ENCODE data around the gene DDIT3. TPM values are rescaled to one million over a fixed set of nuclear protein-coding genes. Genes with fewer than 3 reads are reported as not detected.

DDIT3 gene
- total RNA-seq, 6 experiments from 2014 or later: 9.4 to 10.8 (median 10.2) TPM

DNA sequence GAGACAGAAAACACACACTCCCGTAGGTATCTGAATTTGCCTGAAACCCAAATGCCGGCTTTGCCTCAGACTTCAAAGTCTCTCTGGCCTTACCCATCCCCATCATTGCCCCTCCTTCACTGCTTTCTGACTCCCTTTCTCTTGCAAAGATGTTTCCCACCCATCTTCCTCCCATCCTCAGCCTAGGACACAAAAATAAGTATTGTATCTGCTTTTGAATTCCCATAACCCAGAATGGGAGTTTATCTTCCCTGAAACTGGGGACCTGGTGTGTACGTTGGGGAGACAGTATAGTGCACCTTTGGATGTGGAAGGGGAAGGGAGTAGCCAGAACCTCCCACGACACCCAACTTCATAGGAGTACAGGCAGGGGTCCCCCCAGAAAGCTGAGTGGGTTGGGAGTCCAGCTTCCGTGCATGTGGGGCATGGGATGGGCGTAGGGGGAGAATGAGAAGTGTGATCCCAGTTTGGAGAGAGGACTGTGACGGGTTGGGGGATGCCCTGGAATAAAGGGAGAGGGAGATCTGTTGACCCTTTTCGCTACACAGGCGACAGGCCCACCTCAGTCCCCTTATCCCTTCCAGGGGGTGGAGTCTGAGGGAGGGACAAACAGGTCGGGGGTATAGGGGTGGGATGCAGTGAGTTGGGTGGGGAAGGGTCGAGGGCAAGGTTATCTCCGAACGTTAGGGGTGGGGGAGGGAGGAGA is 29.0 kb upstream of the DDIT3 start:
- Mint-ChIP-seq H3K36me3 (ENCODE audit: low read depth) (peaks cover 21% of the 10 kb centered on the region), H3K9me3 (no peaks in the 10 kb centered on the region), H3K4me1 (ENCODE audit: low read depth) (peaks cover 65% of the 10 kb centered on the region), H3K4me3 (peak overlapping the region; percentile 87), H3K27me3 (ENCODE audit: insufficient read depth) (peaks cover 8% of the 10 kb centered on the region; the same call in 1 of the 2 replicates), H3K27ac (no peak overlapping the region)
- no peak for DNase-seq
- TF ChIP-seq, protein P1, sequence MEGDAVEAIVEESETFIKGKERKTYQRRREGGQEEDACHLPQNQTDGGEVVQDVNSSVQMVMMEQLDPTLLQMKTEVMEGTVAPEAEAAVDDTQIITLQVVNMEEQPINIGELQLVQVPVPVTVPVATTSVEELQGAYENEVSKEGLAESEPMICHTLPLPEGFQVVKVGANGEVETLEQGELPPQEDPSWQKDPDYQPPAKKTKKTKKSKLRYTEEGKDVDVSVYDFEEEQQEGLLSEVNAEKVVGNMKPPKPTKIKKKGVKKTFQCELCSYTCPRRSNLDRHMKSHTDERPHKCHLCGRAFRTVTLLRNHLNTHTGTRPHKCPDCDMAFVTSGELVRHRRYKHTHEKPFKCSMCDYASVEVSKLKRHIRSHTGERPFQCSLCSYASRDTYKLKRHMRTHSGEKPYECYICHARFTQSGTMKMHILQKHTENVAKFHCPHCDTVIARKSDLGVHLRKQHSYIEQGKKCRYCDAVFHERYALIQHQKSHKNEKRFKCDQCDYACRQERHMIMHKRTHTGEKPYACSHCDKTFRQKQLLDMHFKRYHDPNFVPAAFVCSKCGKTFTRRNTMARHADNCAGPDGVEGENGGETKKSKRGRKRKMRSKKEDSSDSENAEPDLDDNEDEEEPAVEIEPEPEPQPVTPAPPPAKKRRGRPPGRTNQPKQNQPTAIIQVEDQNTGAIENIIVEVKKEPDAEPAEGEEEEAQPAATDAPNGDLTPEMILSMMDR (IDR thresholded peaks at IDR 0.05): no peak

DNA sequence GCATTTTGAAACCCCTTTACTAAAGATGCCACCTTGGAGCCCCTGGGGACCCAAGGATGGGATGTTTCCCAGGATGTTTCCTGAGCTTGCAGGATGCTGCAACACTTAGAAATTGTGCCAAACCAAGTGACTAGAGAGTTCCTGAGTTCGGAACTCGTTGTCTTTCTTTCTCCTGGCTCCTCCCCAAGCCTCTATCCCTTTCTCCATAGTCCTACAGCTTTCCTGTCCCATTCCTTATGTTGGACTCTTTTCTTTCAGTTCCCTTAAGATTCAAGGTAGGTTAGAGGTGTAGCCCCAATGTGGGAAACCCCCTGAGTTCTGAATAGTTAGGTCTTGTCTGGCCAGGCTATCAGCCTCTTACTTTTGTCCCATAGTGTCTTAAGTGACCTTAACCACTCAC is 28.2 kb upstream of the DDIT3 start:
- H3K27ac Mint-ChIP-seq: no peak overlapping the region
- H3K9me3 Mint-ChIP-seq: no peaks in the 10 kb centered on the region
- no peak overlapping the region; the same call in 1 of the 2 replicates for H3K4me3 Mint-ChIP-seq
- H3K27me3 Mint-ChIP-seq (ENCODE audit: insufficient read depth): peaks cover 7% of the 10 kb centered on the region; the same call in 1 of the 2 replicates
- H3K4me1 Mint-ChIP-seq (ENCODE audit: low read depth): peaks cover 70% of the 10 kb centered on the region
- TF ChIP-seq, protein P1 (IDR thresholded peaks at IDR 0.05): no peak
- no peak for DNase-seq
- H3K36me3 Mint-ChIP-seq (ENCODE audit: low read depth): peaks cover 21% of the 10 kb centered on the region

DNA sequence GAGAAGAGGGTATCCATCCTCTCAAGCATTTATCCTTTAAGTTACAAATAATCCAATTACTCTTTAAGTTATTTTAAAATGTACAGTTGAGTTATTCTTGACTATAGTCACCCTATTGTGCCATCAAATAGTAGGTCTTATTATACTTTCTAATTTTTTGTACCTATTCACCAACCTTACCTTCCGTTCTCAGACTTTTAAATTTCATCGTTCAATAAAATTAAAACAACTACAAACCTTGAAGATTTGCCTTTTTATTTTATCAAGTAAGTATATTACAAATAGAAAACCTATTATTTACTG is 27.6 kb upstream of the DDIT3 start:
- TF ChIP-seq, protein P1 (IDR thresholded peaks at IDR 0.05): no peak
- H3K4me1 Mint-ChIP-seq (ENCODE audit: low read depth): peaks cover 67% of the 10 kb centered on the region
- H3K27me3 Mint-ChIP-seq (ENCODE audit: insufficient read depth): peaks cover 6% of the 10 kb centered on the region; the same call in 1 of the 2 replicates

DNA sequence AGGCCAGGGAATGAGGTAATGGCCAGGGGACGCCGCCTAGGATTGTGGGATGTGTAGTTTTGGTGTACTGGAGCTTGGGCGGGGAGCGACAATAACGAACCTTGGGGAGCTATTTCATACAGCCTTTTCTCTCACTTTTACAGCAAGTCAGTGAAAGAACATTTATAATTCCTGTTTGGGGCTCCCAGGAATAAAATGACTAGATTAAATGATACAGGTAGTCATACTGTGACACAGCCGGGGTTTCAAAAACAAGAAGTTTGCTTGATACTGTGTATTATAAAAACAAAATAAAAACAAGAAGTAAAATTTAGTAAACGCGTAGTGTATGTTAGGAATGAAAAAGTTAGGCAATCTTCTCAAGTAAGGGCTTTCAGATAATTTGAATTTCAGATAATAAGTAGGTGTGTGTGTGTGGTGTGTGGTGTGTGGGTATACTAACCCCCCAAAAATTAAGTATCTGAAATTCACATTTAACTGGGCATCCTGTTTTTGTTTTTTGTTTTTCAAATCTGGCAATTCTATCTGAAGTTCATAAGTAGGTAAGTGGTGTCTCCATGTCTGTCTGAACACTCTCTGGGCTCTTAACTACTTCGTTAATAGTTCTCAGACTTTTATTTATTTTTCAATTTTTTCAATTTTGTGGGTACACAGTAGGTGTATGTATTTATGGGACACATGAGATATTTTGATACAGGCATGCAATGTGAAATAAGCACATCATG is 27.1 kb upstream of the DDIT3 start:
- Mint-ChIP-seq H3K27ac (no peak overlapping the region), H3K27me3 (ENCODE audit: insufficient read depth) (peaks cover 6% of the 10 kb centered on the region; the same call in 1 of the 2 replicates), H3K36me3 (ENCODE audit: low read depth) (peaks cover 21% of the 10 kb centered on the region), H3K4me3 (peak overlapping the region; percentile 93), H3K9me3 (no peaks in the 10 kb centered on the region), H3K4me1 (ENCODE audit: low read depth) (peaks cover 62% of the 10 kb centered on the region)
- TF ChIP-seq, protein P1 (IDR thresholded peaks at IDR 0.05): no peak
- DNase-seq: no peak

More for the DNA sequence above, 27.6 kb upstream of the DDIT3 start:
- H3K36me3 Mint-ChIP-seq (ENCODE audit: low read depth): peaks cover 21% of the 10 kb centered on the region
- H3K4me3 Mint-ChIP-seq: no peak overlapping the region
- no peaks in the 10 kb centered on the region for H3K9me3 Mint-ChIP-seq
- H3K27ac Mint-ChIP-seq: no peak overlapping the region
- no peak for DNase-seq

DNA sequence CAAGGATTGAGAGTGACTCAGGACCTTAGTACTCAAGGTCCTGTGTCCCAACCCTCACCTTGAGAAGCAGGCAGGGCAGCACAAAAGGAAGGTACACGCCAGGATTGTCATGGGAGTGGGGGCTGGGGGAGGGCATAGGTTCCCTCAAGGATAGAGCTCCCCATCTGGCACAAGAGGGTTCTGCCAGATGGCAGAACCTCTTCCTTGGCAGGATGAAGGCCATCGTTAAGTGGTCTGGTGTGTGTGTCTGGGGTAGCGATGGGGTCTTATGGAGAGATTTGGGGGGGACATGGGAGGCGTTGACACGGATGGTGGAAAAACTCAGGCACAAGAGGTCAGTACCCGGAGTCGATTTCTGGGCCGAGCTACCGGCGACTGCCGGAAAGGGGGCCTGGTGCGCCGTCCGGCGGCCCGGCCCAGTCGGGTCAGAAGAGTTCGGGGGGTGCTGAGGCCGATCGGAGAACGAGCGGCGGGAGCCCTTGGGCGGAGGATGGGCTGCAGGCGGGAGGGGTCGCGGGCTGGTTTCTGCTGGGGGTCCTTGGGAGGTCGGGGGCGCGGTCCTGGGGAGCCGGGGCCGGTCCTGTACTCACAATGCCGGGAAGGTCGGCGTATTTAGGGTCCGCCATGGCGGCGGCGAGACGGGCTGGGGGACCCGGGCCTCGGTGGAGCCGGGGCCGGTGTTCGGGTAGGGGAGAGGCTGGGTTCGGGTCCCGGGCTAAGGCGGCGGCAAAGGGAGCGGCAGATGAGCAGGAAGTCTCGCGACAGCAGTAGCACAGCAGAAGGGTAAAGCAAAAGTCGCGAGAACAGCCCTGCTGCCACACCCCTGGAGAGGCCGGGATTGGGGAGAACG is 26.3 kb upstream of the DDIT3 start, which contains the start of gene DCTN2:
TSS of gene DCTN2 (minus strand) at position 755 of the 850 bp plus-strand sequence. CDS start at position 626, 129 bp downstream.
- Mint-ChIP-seq H3K27me3 (ENCODE audit: insufficient read depth) (peaks cover 6% of the 10 kb centered on the region; the same call in 1 of the 2 replicates), H3K27ac (peak within 1 kb of the TSS; percentile 89)
- TF ChIP-seq, protein P1 (IDR thresholded peaks at IDR 0.05): peak; percentile 35

More for the DNA sequence above, 26.3 kb upstream of the DDIT3 start, which contains the start of gene DCTN2:
- H3K9me3 Mint-ChIP-seq: no peaks in the 10 kb centered on the region
- H3K4me3 Mint-ChIP-seq: peak within 1 kb of the TSS; percentile 93
- H3K4me1 Mint-ChIP-seq (ENCODE audit: low read depth): peaks cover 56% of the 10 kb centered on the region
- peak; percentile 97 for DNase-seq
- peaks cover 21% of the 10 kb centered on the region for H3K36me3 Mint-ChIP-seq (ENCODE audit: low read depth)
